Kidney glomerular epithelial cell (primary cell): ENCODE results near the gene PCDHA6.
"Not testable (repeated sequence)": the region's sequence is repeated elsewhere in the genome, so short reads cannot be mapped to it uniquely, and the experiment has no call there.

Source experiments
- DNase-seq: peaks from one replicate; lab custom pipeline; 2025; lab: John Stamatoyannopoulos, UW

PCDHA6 gene

DNA sequence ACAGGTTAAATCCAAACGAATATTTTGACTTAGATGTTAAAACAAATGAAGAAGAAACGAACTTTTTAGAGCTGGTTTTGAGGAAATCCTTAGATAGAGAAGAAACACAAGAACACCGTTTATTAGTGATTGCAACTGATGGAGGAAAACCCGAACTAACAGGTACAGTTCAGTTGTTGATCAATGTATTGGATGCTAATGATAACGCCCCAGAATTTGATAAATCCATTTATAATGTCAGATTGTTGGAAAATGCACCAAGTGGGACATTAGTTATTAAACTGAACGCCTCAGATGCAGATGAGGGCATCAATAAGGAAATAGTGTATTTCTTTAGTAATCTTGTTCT lies 5.5 kb upstream of the PCDHA6 start:
- no peak for DNase-seq

- DNase-seq: not testable (repeated sequence)
Observed at GRCh38 chr5:140822969-140823368, 4.8 kb upstream of the PCDHA6 start.

DNA sequence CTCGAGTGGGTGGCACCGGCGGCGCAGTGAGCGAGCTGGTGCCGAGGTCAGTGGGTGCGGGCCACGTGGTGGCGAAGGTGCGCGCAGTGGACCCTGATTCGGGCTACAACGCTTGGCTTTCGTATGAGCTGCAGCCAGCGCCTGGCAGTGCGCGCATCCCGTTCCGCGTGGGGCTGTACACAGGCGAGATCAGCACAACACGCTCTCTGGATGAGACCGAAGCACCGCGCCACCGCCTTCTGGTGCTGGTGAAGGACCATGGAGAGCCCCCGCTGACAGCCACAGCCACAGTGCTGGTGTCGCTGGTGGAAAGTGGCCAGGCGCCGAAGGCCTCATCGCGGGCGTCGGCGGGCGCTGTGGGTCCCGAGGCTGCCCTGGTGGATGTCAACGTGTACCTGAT lies 4.3 kb upstream of the PCDHA6 start:
- no peak for DNase-seq

- DNase-seq: peak; percentile 7
Observed at GRCh38 chr5:140828362-140828737, 590 bp downstream of the PCDHA6 start.

DNA sequence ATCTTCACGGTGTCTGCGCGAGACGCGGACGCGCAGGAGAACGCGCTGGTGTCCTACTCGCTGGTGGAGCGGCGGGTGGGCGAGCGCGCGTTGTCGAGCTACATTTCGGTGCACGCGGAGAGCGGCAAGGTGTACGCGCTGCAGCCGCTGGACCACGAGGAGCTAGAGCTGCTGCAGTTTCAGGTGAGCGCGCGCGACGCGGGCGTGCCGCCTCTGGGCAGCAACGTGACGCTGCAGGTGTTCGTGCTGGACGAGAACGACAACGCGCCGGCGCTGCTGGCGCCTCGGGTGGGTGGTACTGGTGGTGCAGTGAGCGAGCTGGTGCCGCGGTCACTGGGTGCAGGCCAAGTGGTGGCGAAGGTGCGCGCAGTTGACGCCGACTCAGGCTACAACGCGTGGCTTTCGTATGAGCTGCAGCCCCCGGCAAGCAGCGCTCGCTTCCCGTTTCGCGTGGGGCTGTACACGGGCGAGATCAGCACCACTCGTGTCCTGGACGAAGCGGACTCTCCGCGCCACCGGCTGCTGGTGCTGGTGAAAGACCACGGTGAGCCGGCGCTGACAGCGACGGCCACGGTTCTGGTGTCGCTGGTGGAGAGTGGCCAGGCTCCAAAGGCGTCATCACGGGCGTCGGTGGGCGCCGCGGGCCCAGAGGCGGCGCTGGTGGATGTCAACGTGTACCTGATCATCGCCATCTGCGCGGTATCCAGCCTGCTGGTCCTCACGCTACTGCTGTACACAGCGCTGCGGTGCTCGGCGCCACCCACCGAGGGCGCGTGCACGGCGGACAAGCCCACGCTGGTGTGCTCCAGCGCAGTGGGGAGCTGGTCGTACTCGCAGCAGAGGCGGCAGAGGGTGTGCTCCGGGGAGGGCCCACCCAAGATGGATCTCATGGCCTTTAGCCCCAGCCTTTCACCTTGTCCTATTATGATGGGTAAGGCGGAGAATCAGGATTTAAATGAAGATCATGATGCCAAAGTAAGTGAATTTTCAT lies 2.0 kb downstream of the PCDHA6 start:
- DNase-seq: not testable (repeated sequence)

GRCh38 chr5:140833993-140834392 lies 6.2 kb downstream of the PCDHA6 start, which contains the start of gene PCDHA7:
Gene PCDHA7 (plus strand): TSS chr5:140834269. CDS start chr5:140834384, 115 bp downstream.
- DNase-seq: no peak

DNA sequence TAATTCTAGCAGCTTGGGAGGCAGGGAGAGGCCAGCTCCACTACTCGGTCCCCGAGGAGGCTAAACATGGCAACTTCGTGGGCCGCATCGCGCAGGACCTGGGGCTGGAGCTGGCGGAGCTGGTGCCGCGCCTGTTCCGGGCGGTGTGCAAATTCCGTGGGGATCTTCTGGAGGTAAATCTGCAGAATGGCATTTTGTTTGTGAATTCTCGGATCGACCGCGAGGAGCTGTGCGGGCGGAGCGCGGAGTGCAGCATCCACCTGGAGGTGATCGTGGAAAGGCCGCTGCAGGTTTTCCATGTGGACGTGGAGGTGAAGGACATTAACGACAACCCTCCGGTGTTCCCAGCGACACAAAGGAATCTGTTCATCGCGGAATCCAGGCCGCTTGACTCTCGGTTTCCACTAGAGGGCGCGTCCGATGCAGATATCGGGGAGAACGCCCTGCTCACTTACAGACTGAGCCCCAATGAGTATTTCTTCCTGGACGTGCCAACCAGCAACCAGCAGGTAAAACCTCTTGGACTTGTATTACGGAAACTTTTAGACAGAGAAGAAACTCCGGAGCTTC lies 6.8 kb downstream of the PCDHA6 start:
- not testable (repeated sequence) for DNase-seq

DNA sequence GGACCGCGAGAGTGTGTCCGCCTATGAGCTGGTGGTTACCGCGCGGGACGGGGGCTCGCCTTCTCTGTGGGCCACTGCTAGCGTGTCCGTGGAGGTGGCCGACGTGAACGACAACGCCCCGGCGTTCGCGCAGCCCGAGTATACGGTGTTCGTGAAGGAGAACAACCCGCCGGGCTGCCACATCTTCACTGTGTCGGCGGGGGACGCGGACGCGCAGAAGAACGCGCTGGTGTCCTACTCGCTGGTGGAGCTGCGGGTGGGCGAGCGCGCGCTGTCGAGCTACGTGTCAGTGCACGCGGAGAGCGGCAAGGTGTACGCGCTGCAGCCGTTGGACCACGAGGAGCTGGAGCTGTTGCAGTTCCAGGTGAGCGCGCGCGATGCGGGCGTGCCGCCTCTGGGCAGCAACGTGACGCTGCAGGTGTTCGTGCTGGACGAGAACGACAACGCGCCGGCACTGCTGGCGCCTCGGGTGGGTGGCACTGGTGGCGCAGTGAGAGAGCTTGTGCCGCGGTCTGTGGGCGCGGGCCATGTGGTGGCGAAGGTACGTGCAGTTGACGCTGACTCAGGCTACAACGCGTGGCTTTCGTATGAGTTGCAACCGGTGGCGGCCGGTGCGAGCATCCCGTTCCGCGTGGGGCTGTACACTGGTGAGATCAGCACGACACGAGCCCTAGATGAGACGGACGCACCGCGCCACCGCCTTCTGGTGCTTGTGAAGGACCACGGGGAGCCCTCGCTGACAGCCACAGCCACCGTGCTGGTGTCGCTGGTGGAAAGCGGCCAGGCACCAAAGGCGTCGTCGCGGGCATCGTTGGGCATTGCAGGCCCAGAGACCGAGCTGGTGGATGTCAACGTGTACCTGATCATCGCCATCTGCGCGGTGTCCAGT lies 8.1 kb downstream of the PCDHA6 start:
- no peak for DNase-seq

GRCh38 chr5:140840978-140841962 lies 13.5 kb downstream of the PCDHA6 start, which contains the start of gene PCDHA8:
Gene PCDHA8 (plus strand): TSS chr5:140841187. CDS start chr5:140841322, 135 bp downstream.
- no peak for DNase-seq

DNA sequence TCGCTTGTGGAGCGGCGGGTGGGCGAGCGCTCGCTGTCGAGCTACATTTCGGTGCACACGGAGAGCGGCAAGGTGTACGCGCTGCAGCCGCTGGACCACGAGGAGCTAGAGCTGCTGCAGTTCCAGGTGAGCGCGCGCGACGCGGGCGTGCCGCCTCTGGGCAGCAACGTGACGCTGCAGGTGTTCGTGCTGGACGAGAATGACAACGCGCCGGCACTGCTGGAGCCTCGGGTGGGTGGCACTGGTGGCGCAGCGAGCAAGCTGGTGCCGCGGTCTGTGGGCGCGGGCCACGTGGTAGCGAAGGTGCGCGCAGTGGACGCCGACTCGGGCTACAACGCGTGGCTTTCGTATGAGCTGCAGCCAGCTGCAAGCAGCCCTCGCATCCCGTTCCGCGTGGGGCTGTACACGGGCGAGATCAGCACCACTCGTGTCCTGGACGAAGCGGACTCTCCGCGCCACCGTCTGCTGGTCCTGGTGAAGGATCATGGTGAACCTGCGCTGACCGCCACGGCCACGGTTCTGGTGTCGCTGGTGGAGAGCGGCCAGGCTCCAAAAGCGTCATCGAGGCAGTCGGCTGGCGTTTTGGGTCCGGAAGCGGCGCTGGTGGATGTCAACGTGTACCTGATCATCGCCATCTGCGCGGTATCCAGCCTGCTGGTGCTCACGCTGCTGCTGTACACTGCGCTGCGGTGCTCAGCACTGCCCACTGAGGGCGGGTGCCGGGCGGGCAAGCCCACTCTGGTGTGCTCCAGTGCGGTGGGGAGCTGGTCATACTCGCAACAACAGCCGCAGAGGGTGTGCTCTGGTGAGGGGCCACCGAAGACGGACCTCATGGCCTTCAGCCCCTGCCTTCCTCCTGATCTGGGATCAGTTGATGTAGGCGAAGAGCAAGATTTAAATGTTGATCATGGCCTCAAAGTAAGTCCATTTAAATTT lies 15.3 kb downstream of the PCDHA6 start:
- DNase-seq: no peak

DNA sequence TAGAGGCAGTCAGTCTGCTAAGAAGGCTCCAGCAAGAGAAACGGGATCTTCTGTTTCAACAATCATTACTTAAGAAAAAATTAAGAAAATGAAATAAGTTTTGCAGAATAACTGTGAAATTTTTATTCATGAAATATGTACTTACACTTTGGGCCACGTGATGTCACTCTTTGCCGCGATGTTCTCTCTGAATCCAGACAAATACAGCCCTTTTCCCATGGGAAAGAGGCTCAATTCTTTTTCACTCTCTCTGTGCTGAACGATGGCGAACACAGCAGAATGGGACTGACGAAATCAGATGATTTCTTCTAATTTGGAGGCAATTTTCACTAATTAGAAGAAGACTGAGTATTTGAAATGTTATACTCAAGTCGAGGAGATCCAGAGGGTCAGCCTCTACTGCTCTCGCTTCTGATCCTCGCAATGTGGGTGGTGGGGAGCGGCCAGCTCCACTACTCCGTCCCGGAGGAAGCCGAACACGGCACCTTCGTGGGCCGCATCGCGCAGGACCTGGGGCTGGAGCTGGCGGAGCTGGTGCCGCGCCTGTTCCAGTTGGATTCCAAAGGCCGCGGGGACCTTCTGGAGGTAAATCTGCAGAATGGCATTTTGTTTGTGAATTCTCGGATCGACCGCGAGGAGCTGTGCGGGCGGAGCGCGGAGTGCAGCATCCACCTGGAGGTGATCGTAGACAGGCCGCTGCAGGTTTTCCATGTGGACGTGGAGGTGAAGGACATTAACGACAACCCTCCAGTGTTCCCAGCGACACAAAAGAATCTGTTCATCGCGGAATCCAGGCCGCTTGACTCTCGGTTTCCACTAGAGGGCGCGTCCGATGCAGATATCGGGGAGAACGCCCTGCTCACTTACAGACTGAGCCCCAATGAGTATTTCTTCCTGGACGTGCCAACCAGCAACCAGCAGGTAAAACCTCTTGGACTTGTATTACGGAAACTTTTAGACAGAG lies 20.7 kb downstream of the PCDHA6 start, which contains the start of gene PCDHA9:
Gene PCDHA9 (plus strand): TSS at position 244 of the 964 bp plus-strand sequence. CDS start 114 bp downstream, at position 358.
- not testable (repeated sequence) for DNase-seq

DNA sequence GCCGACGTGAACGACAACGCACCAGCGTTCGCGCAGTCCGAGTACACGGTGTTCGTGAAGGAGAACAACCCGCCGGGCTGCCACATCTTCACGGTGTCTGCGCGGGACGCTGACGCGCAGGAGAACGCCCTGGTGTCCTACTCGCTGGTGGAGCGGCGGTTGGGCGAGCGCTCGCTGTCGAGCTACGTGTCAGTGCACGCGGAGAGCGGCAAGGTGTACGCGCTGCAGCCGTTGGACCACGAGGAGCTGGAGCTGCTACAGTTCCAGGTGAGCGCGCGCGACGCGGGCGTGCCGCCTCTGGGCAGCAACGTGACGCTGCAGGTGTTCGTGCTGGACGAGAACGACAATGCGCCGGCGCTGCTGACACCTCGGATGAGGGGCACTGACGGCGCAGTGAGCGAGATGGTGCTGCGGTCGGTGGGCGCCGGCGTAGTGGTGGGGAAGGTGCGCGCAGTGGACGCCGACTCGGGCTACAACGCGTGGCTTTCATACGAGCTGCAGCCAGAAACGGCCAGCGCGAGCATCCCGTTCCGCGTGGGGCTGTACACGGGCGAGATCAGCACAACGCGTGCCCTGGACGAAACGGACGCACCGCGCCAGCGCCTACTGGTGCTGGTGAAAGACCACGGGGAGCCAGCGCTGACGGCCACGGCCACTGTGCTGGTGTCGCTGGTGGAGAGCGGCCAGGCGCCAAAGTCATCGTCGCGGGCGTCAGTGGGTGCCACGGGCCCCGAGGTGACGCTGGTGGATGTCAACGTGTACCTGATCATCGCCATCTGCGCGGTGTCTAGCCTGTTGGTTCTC lies 22.3 kb downstream of the PCDHA6 start:
- not testable (repeated sequence) for DNase-seq

GRCh38 chr5:140855772-140856674 lies 28.3 kb downstream of the PCDHA6 start, which contains the start of gene PCDHA10:
Gene PCDHA10 (plus strand): TSS chr5:140855897. CDS start chr5:140856049, 152 bp downstream.
- peak; percentile 28 for DNase-seq

DNA sequence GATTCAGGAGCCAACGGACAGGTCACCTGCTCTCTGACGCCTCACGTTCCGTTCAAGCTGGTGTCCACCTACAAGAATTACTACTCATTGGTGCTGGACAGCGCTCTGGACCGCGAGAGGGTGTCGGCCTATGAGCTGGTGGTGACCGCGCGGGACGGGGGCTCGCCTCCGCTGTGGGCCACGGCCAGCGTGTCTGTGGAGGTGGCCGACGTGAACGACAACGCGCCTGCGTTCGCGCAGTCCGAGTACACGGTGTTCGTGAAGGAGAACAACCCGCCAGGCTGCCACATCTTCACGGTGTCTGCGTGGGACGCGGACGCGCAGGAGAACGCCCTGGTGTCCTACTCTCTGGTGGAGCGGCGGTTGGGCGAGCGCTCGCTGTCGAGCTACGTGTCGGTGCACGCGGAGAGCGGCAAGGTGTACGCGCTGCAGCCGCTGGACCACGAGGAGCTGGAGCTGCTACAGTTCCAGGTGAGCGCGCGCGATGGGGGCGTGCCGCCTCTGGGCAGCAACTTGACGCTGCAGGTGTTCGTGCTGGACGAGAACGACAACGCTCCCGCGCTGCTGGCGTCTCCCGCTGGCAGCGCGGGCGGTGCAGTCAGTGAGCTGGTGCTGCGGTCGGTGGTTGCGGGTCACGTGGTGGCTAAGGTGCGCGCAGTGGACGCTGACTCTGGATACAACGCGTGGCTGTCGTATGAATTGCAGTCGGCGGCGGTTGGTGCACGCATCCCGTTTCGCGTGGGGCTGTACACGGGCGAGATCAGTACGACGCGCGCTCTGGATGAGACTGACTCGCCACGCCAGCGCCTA lies 29.6 kb downstream of the PCDHA6 start:
- no peak for DNase-seq

GRCh38 chr5:140857987-140858240 lies 30.2 kb downstream of the PCDHA6 start:
- no peak for DNase-seq
